Muscle of back (tissue), 11 donors: ENCODE results near the gene CLIP2. TPM values are rescaled to one million over a fixed set of nuclear protein-coding genes. Genes with fewer than 3 reads are reported as not detected.
"Not testable (repeated sequence)": the region's sequence is repeated elsewhere in the genome, so short reads cannot be mapped to it uniquely, and the experiment has no call there.

ENCODE experiments used
- DNase-seq, 3 donors: peaks; one replicate each; pipeline versions ENCODE4 v3.0.0 to v3.0.0-alpha.2; 2013
- polyA plus RNA-seq, 10 donors: library from polyadenylated mRNA; unstranded; fragments of 120-200 nt; gene quantifications; one replicate each; pipeline ENCODE4 v1.2.1, GENCODE V29; 2013; ENCODE audit not compliant: insufficient read length in 10 of 10

CLIP2 gene
- polyA plus RNA-seq, 10 donors = 13.7 to 25.8 (median 18.1) TPM

DNA sequence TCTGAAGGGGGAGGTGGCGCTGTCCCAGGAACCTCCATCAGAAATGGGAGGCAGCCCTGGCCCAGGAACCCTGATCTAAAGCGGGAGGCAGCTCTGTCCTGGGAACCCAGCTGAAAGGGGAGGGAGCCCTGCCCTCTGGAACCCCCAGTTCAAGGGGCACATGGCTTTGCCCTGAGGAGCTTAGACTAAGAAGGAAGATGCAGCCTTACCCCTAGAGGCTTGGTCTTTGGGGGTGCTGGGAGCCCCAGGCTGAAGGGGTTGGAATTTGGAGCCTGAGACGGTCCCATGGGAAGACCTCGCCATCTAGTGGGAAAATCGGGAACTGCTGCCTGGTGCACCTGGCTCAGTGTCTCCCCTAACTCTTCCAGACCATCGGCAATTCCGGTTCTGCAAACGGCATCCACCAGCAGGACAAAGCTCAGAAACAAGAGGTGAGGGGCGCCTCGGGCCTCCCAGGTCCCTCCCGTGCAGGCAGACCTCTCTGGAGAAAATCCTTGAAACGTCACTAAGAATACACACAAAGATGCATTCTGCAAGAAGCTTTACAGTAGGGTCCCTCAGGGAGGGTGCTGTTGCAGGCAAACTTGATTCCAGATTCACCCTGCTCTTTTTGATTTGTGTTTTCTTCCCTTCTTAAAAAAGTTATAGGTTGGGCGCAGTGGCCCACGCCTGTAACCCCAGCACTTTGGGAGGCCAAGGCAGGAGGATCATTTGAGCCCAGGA lies 112.1 kb downstream of the CLIP2 start:
- DNase-seq = peak; percentile 36 to 79 (median 72)

DNA sequence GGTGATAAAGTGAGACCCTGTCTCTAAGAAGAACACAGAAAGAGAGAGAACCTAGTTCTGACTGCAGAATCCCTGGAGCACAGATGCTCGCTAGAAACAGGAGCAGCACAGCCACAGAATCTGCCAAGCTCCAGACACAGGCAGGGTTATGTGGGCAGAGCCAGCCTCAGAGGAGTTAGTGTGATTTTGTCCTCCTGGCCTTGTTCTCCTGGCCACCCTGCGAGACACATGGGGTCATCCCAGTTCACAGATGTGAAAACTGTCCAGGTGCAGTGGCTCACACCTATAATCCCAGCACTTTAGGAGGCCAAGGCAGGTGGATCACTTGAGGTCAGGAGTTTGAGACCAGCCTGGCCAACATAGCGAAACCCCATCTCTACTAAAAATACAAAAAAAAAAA lies 113.5 kb downstream of the CLIP2 start:
- DNase-seq = not testable (repeated sequence)

DNA sequence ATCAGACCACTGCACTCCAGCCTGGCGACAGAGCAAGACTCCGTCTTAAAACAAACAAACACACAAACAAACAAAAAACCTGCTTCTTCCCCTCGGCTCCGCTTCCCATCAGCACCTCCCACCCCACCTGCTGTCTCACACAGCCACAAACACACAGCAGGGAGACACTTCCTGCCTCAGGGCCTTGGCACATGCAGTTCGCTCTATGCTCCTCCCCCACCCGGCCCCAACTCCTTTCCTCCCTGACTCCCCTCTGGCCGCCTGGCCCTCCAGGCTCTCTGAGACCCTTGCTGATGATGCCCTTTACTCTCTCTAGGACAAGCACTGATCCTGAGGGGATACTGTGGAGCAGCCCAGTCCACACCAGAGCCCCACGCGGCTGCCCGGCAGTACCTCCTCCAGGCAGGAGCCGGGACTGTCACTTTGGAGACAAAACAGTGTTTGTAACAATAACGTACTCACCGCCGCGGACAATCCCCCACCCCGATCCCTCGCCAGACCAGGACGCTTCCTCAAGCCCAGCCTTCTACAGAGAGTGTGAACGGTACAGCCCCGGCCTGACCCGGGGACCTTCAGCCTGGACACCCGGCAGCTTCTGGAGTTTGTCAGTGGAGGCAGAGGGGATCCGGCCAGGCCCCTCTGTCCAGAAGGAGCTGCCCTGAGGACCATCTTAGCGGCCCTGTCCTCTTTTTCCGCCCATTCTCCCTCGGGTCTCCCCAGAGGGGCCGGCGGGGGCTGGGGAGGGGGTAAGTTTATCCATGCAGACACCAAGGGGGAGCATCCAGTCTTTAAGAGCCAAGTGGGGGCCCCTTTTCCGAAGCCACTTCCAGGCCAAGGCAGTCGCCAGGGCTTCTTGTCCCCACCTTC lies 114.5 kb downstream of the CLIP2 start:
- DNase-seq = no peak

DNA sequence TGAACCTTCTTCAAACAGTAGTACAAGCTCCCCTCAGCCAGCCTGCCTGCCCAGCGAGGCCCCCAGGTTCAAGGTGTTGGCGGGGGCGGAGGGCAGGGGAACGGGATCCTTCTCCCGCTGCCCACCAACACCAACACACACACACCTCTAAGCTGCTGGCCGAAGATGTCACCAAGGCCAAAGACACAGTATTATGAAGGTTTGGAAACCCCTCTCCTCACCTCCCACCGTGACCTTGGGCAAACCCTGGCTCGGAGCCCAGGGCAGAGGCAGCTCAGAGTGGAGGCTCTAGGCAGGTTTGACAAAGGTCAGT lies 115.1 kb downstream of the CLIP2 start:
- no peak for DNase-seq

DNA sequence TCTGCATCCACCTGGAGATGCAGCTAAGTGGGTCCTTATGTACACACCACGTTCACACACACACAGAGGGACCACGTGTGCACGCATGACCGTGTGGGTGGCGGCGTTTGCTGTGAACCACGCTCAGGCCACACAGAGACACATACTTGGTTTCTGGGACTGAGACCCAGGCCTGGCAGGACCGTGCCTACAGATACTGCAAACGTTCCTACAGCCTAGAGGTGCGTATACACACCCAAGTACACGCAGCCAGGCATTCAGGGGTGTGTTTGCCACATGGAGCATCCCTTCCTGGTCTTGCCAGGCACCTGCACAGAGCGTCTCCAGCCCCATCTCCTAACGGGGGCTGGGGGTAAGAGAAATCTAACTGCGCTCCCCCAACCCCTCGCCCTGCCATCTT lies 115.5 kb downstream of the CLIP2 start:
- no peak for DNase-seq

DNA sequence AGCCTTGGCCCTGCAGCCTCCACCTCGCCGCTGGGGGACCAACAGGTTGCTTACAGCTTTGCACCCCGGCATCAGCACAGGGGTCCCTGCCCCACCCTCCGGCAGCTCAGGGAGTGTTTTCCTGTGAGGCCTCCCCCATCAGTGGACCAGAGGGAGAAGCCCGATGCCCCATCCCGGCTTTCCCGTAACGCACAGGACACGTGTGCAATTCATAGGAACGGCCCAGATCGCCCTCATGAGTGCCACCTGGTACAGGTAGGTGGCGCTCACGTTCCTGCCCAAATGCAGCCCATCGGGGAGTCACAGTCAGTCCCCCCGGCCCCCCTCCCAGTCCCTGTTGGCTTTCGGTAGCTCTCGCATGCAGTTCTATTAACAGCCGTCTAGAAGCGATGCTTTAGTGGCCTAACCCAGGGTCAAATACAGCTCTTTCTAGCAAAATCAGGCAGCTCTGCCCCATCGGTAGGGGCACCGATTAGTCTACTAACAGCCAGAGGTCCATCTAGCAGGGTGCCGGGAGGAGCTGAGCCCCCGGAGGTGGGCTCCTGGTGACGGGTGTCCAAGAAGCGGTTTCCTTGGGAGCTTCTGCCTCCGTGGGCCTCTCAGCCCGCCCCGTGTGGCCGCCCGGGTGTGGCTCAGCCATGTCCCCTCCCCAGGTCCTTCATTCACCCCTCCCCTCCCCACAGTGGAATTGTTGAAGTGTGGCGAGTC lies 116.1 kb downstream of the CLIP2 start:
- no peak for DNase-seq

DNA sequence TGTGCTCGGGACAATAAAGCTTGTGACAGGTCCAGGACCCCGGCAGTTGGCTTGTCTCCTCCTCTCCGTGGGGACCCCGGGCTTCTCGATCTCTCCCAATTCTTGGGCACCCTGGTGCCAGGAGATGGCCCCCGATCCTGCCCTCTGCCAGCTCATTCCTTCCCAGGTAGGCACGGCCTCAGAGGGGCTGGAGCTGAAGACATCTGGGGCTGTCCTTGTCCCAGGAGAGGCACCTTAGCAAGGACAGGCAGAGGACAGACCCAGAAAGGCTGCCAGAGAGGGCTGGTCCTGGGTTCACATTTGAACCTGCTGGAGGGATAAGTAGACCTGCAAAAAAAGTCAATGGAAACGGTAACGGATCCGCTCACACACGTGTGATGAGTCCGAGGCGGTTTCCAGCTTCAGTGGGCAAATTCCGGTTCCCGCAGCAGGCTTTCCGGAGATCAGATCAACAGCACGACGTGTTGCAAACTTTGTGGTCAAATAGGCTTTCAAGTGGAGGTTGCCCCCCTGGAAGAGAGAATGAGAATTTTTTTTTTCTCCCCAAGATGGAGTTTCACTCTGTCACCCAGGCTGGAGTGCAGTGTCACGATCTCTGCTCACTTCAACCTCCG lies 116.8 kb downstream of the CLIP2 start:
- no peak for DNase-seq

DNA sequence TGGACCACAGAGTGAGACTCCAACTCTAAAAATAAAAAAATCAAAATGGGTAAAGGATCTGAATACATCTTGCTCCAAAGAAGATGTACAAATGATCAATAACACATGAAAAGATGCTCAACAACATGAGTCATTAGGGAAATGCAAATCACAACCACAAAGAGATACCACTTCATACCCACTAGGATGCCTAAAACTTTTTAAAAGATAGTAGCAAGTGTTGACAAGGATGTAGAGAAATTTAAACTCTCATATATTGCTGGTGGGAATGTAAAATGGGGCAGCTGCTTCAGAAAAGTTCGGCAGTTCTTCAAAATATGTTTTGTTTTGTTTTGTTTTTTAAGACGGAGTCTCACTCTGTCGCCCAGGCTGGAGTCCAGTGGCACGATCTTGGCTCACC lies 118.8 kb downstream of the CLIP2 start:
- no peak for DNase-seq

DNA sequence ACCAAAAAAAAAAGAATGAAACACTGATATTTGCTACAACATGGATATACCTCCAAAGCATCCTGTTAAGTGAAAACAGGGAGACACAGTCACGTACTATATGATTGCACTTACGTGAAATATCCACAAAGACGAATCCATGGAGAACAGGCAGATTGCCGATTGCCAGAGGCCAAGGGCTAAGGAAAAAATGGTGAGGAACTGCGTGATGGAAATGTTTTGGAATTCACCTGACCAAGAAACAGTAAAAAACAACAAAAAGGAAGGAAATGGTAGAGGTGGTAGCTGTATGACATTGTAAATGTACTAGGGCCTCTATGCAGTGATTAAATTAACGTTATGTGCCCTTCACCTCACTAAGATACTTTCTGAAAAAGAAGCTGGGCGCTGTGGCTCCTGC lies 120.4 kb downstream of the CLIP2 start:
- no peak for DNase-seq

DNA sequence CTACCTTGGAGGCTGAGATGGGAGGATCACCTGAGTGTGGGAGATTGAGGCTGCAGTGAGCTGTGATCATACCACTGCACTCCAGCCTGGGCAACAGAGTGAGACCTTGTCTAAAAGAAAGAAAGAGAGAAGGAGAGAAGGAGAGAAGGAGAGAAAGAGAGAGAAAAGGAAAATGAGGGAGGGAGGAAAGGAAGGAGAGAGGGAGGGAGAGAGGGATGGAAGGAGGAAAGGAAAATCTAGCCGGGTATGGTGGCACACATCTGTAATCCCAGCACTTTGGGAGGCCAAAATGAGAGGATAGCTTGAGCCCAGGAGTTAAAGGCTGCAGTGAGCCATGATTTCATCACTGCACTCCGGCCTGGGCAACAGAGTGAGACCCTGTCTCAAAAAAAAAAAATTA lies 121.6 kb downstream of the CLIP2 start:
- no peak for DNase-seq

DNA sequence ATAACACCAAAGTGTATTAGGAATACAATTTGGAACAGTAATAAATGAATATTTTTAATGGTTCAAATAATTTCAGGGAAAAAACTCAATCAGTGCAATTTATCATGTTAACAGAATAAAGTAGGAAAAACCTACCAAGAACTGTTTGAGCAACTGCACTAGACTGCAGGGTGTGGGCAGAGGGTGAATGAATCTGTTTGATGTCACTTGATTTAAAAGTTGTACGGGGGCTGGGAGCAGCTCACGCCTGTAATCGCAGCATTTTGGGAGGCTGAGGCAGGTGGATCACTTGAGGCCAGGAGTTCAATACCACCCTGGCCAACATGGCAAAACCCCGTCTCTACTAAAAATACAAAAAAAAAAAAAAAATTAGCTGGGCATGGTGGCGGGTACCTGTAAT lies 122.4 kb downstream of the CLIP2 start:
- not testable (repeated sequence) for DNase-seq

DNA sequence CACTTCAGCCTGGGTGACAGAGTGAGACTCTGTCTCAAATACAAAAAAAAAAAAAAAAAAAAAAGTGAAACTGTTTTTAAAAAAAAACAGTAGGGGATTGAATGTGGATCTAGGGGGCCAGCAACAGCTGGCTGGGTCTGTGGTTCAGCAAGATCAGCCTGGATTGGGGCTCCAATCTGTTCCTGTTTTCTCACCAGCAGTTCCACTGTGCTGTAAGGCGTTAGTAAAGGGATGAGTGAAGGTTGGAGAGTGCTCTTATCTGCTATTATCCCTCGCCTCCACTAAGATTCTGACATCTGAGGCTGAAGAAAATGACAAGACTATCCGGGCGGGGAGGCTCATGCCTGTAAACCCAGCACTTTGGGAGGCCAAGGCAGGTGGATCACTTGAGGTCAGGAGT lies 122.8 kb downstream of the CLIP2 start:
- DNase-seq = no peak

DNA sequence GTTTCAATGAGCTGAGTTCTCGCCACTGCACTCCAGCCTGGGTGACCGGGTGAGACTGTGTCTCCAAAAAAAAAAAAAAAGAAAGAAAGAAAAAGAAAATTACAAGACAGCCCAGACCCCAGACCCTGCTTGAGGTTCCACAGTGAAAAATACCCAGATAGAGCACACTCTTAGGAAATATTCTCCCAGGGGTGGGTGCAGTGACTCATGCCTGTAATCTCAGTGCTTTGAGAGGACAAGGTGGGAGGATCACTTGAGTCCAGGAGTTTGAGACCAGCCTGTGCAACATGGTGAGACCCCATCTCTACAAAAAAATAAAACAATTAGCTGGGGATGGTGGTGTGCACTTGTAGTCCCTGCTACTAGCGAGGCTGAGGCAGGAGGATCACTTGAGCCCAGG lies 123.4 kb downstream of the CLIP2 start:
- DNase-seq = no peak

DNA sequence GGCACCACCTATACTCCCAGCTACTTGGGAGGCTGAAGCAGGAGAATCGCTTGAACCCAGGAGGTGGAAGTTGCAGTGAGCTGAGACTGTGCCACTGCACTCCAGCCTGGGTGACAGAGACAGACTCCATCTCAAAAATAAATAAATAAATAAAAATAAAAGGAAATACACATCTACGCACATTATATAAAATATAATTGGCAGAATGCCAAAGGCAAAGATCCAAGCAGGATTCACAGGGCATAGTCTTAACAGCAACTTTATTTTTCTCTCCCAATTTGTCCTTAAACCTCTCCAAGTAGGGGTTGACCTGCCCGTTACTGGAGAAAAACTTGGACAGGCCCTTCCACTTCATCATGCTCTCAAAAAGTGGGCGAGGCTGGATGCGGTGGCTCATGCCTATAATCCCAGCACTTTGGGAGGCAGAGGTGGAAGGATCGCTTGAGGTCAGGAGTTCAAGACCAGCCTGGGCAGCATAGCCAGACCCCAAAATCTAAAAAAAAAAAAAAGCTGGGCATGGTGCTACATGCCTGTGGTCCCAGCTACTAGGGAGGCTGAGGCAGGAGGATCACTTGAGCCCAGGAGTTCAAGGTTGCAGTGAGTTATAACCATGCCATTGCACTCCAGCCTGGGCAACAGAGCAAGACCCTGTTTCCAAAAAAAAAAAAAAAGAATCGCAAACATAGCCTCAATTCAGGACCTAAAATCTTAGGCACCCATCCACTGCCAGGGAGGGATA lies 125.6 kb downstream of the CLIP2 start:
- not testable (repeated sequence) for DNase-seq

DNA sequence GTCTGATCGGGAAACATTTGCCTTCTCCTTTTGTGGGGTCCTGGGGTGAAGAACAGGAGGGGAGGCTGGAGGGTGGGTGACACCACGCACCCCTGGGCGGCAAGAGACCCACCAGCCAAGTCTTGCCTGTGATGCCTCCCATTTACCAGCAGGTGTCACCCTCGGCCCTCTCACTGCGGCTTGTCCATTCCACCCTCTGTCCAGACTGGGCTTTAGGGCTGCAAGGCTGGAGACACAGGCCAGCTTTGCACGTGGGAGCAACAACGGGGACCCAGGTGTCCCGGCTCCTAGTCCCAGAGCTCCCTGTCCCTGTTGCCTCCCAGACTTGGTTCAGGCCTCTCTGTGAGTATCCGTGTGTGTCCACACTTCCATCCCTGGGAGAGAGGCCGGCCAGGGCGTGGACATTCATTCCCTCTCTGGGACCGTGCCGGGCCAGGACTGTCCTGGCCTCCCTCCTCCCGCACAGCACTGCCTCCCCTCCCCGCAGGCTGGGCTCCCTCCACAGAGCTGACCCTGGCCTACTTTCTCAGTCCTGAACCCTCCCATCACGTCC lies 128.3 kb downstream of the CLIP2 start:
- DNase-seq = peak; percentile 58 to 85 (median 70)

DNA sequence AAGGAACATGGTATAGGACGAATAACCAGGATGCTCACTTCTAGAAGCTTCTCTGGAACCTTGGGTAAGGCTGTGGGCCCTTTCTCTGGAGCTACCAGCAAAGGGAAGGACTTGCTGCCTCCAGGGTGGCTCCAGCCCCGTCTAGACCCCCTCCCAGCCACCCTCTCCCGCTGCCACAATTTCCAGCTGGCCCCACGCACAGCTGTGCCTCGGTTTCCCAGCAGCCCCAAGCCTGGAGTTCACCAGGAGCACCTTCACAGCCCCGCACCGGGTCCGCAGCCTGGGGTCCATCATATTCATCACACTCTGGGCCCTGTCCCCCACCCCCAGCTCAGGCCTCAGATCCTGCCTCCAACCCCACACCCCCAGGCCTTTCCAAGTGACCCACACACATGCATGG lies 128.9 kb downstream of the CLIP2 start:
- no peak for DNase-seq

DNA sequence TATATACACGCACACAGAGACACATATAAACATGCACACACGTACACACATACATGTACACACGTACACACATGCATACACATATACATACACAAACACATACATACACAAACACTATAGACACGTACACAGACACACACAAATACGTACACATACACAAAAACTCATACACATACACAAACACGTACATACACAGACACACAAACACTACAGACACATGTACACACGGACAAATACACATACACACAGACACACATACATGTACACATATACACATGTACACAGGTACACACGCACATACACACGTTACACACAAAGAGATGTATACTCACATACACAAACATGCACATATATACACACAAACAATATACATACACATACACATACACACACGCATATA lies 129.3 kb downstream of the CLIP2 start:
- no peak for DNase-seq

DNA sequence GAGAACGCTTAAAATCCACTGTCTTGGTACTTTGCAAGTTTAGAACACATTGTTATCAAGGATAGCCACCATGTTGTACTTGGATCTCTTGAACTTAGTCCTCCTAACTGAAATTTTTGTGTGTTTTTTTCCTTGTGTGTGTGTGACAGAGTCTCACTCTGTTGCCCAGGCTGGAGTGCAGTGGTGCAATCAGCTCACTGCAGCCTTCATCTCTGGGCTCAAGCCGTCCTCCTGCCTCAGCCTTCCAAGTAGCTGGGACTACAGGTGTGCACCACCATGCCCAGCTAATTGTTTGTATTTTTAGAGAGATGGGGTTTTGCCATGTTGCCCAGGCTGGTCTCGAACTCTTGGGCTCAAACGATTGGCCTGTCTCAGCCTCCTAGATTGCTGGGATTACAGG lies 130.0 kb downstream of the CLIP2 start:
- not testable (repeated sequence) for DNase-seq

DNA sequence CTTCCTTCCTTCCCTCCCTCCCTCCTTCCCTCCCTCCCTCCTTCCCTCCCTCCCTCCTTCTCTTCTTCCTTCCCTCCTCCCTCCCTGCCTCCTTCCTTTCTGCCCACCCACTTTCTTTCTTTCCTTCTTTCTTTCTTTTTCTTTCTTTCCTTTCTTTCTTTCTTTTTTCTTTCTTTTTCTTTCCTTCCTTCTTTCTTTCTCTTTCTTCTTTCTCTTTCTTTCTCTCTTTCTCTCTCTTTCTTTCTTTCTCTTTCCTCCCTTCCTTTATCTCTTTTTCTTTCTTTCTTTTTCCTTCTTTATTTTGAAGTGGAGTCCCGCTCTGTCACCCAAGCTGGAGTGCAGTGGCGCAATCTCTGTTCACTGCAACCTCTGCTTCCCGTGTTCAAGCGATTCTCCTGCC lies 130.8 kb downstream of the CLIP2 start:
- no peak for DNase-seq

DNA sequence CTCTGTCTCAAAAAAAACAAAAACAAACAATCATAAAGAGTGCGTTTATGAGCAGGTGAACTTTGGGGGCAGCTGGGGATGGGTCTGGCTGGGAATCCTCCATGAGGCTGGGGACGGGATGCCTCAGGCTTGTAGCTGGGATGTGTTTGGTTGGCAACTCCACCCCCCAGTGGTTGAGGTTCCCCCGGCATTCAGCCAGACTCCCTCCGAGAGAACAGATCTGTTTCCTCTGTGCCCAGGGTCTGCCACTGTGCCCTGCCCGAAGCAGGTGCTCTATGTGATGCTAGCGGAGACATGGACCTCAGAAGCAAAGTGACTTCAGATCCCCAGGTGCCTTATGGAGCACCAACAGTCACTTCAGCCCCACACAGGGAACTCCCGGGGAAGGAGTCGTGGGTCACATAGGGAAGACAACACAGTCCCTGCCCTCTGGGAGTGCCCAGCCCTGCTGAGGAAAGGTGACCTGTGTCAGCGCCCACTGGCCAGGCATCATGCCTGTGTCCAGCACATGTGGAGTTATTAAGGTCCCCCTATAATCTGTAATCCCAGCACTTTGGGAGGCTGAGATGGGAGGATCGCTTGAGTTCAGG lies 135.2 kb downstream of the CLIP2 start:
- DNase-seq = no peak

DNA sequence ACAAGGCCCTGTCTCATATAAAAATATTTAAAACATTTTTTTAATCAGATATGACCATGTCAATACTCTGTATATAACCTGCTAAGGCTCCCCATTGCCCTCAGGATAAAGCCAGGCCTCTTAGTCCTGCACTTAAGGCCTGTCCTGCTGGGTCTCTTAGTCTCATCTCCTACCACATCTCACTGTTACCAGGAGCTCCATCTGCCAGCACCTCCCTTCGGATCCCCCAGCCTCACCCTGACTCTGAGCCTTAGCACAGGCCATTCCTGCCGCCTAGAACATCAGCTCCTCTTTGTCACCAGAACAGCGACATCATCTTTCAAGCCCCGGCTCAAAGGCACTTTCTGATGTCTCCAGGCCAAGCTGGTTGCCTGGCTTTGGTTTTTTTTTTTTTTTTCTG lies 138.8 kb downstream of the CLIP2 start:
- no peak for DNase-seq
